Effector CD4-positive, alpha-beta T cell (primary cell): ENCODE results near the gene RTP3.
"Not testable (repeated sequence)": the region's sequence is repeated elsewhere in the genome, so short reads cannot be mapped to it uniquely, and the experiment has no call there.

Source experiments
- DNase-seq: peaks from one replicate; pipeline ENCODE4 v3.0.0-alpha.2; 2020

The RTP3 gene

DNA sequence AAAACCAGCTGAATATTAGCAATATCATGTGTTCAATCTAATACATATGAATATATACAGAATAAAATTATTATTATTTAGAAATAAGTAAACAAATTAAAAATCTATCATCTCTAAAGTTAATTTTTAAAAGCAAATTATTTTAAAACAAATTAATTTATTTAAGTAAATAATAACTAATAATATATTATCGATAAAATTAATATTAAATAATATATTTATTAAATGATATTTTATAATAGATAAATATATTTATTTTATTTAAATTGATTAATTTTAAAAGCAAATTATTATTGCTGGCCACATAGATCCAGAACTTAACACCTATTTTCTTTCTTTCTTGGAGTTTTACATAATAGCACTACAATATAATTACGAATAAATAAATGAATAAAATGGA, 22.2 kb downstream of the RTP3 start:
- DNase-seq = no peak

DNA sequence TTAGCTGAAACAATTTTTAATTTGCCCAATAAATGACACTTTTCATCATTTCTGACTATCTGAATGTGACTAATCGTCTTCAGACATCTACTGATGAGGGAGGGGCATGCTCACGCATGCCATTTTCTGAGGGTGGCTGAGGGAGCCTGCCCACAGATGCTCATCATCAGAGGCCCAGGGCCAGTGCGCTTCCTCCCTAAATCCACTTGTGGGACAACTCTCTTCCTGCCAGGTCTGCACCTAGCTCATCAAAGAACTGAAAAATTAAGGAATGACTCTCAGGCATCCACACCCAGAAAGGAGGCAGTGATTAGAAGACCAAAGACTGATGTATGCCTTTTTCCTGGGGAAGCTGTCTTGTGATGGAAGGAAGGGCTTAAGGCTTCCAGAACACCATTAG, 22.8 kb downstream of the RTP3 start:
- DNase-seq = no peak

DNA sequence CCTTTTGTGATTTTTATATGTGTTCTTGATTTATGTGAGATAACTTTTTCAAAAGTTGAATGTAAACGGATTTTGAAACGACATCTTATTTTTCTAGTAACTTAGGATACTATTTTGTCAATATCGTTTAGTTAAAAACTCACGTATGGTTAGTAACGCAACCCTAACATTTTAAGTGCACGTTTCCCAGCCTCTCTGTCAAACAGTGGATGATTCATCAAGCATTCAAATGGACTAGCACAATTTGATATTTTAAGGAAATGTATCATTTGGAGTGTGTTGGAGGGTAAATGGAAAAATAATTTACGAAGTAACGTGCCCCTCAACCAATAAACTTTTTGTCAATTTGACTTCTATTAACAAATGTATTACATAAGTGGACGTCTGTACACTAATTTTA, 23.3 kb downstream of the RTP3 start:
- DNase-seq = no peak

DNA sequence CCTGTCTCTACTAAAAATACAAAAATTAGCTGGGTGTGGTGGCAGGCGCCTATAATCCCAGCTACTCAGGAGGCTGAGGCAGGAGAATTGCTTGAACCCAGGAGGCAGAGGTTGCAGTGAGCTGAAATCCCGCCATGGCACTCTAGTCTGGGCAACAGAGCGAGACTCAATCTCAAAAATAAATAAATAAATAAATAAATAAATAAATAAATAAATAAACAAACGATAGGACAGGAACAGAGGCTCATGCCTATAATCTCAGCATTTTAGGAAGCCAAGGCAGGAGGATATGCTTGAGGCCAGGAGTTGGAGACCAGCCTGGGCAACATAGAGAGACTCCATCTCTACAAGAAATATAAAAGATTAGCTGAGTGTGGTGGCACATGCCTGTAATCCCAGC, 24.4 kb downstream of the RTP3 start:
- not testable (repeated sequence) for DNase-seq

DNA sequence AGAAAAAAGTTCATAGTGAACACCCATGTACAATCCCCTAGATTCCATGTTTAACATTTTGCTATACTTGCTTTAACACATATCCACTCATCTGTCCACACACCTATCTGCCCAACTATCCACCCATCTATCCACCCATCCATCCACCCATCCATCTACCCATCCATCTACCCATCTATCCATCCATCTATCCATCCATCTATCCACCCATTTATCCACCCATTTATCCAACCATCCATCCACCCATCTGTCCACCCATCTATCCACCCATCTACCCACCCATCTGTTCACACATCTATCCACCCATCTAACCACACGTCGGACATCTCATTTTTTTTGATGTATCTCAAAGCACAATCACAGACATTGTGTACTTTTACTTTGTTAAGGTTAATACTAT, 25.8 kb downstream of the RTP3 start:
- DNase-seq = no peak

DNA sequence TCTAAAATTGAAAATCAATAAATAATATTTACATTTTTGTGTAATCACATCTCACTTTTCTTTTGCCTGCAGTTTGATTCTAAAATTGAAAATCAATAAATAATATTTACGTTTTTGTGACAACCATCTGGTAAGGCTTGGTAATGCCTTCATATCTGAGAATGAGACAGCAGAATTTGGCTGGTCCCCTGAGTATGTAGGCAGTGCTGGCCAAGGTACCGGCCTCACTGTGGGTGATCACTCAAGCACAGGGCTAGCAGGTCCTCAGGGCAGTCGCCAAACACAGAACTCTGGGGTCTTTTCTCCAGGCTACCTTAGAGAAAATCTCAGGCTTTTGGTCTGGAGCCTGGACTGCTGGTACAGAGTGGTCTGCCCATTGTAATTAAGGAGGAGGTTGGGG, 26.2 kb downstream of the RTP3 start:
- DNase-seq = no peak

DNA sequence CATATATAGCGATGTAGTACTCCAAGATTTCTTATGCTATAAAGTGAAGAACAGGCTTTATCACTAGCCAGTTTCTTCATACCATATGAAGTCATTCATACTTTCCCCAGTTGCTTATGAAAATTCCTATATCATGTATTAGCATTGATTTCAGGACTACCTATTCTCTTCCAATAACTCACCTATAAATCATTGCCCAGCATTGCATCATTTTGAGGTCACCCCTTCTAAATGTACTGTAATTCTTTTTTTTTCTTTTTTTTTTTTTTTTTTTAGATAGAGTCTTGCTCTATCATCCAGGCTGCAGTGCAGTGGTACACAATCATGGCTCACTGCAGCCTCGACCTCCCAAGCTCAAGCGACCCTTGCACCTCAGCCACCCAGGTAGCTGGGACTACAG, 27.1 kb downstream of the RTP3 start:
- DNase-seq = no peak

DNA sequence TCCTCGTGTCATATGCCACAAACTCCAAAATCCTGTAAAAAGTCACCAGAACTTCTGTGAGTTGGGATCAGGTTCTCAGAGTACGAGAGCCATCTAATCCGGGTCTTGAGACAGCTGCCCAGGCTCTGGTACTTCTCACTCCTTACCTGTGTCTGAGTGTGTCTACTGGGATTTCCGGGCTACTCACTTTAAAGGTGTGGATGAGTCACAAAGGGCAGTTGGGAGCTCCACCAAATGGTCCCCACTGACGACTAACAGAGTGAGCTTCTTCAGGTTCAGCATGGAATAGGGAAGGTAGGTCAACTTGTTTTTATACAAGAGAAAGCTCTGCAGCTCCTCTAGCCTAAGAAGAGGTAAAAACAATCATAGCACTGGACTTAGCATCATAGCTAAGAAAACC, 29.5 kb downstream of the RTP3 start:
- DNase-seq = no peak

DNA sequence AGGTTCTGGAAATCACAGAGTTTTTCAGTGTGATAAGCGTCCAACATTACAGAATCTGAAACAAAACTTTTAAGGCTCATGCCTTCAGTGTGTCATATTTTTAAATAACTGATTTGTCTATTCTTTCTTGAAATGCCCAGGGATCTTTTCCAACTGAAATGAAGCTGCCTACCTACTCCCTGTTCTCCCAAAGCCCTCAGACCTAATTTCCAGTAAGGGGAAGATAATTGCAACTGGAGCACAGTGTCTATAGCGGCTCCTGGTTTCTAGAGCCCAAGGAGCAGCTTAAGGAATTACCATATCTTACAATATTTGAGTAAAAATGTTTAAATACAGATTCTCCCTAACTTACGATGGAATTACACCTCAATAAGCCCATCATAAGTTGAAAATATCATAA, 35.3 kb downstream of the RTP3 start:
- no peak for DNase-seq

DNA sequence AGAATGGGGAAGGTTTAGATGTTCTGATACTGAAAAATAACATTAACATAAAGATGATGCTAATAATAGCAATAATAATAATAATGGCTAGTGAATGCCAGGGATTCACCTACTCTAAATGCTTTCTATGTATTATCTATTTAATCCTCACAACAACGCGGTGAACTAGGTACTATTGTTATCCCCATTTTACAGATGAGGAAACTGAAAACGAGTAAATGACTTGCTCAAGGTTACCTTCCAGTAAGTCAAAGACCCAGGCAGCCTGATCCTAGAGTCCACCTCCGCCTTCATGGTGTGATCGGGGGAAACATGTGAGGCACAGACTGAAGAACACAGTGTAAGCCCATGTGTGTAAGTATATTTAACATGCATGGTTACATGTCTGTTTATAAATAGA, 38.0 kb downstream of the RTP3 start:
- DNase-seq = no peak

DNA sequence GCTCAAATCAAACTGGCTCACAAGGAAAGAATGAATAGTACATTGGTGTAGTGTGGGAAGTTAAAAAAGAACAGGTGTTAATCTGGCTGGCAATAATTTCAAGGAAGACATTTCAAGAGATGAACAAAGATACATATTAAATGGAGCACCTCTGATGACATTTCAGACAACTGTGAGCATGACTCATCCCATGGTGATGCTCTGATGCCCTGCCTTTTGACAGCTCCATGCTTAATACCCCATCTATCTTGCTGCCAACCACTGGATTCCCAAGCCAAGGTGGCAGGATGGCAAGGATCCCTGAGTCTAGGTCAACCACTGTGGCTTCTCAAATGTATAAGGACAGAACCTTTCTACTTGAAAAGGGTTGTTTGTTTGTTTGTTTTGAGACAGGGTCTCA, 39.0 kb downstream of the RTP3 start:
- no peak for DNase-seq

DNA sequence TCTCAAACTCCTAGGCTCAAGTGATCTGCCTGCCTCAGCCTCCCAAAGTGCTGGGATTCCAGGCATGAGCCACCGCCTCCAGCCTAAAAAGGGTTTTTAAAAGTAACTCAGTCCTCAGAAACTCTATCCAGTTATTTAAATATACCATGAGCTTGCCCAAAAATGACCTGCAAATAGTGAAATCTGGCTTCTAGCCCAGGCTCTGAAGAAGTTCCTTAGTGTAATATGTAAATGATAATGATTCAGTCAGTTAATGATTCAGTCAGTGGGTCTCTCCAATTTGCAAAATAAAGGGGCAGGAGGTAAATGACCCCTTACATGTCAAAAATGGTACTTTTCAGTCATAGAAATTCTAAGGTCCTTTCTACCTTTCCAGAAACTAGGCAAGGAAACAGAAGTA, 39.5 kb downstream of the RTP3 start:
- DNase-seq = no peak

DNA sequence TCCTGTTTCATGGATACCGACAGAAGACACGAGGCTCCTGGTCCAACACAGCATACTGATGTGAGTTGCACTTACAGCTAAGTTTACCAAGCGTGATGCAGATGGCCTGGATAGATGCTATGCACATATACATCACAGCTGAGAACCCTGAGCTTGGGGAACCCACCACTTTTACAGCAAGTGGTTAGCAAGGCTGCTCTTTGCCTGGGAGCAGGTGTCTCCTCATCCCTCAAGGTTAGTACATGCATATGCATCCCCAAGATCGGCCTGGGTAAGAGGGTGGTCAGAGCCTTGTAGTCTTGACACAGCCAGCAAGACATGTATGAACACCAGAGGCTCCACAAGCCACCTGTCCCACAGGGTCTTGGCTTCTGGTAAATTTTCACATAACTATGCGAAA, 40.0 kb downstream of the RTP3 start:
- no peak for DNase-seq

DNA sequence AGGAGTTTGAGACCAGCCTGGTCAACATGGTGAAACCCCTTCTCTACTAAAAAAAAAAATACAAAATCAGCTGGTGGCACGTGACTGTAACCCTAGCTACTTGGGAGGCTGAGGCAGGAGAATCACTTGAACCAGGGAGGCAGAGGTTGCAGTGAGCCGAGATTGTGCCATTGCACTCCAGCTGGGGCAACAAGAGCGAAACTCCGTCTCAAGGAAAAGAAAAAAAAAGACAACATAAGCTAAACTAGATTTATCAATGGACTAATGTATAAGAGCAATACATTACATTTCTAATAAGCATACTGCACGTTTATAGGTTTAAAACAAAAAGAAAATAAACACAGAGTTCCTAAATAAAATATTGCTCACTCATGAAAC, 40.6 kb downstream of the RTP3 start:
- not testable (repeated sequence) for DNase-seq

DNA sequence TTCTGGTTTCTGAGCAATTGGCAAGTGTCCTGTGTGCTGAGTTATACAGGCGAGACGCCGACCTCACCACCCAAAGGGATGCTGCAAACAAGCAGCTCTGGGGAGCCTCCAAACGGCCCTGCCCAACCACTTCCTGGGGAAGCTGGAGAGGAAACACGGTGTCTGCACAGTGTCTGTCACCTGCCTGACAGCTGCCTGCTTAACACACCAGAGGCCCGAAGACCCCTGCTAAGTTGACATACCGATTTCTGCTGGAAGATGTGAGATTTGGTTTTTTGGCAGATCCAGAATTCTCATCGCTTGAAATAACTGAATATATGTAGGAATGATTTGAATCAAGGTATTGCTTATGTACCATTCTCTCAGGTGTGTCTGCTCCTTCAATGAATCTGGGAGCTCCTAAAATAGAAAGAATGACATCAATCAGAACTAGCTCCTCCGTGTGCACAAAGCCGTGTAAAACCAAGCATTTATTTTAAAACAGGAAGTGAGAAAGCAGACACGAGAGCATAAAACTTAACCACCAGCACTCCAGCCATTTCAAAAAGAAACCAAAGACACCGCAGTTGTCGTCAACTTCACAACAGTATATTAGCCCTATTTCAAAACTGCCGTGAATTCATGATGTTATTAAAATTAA, 41.1 kb downstream of the RTP3 start:
- peak; percentile 81 for DNase-seq

DNA sequence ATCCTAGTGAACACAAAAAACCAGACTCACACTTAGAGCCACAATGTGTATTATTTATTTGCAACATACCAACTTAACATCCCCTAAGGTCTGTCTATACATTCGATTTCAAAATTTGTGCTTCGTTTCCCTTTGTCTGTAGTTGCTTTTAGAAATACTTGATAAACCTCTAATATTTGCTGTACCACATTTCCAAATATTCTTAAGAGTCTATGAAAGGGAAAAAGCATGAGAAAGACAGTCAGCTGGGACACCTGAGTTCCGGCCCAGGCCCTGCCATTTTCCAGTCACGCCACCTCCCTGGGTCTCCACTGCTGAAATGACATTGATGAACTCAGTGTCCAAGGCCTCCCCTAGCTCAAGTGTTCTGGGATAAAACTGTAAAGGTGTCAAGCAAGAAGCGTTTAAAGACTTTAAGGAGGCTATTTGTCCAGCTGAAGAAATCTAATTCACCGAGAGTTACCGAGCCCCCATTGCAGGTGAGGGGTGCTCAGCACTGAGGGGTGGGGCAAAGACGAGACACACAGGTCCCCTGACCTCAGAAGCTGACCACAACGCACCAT, 41.7 kb downstream of the RTP3 start:
- no peak for DNase-seq

DNA sequence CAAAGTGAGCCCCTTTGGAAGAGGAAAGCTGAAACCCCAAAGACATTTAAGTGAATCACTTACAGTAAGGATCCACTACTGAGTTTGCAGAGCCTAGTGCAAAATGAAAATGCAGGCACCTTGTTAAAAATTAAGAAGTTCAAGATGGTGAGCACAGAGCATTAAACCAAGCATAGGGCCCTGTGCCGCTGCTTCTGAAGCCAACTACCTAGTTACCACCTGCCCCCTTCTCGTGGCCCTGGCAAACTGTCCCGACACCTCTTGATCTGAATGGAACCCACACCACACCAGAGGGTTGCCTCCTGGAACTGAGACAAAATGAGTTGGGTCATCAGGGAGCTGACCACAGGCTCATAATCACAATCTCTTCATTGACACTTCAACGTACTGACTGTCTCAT, 42.8 kb downstream of the RTP3 start:
- DNase-seq = no peak

DNA sequence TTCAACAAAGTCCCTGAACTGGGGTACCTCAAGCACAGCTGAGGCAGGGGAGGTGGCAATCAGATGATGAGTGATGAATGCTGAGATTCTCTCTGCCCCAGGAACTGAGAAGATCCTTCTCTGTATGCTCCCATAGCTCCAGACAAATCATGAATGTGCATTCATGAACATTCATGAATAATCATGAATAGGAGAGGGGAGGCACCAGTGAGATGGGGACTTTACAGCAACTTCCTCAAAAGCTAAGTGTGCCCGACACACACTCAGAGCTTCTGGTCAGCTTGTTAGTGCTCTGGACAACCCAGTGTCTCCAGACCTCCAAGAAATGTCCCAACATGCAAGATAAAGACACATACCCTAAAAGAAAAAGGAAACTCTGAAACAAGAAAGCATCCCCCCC, 44.1 kb downstream of the RTP3 start:
- no peak for DNase-seq

DNA sequence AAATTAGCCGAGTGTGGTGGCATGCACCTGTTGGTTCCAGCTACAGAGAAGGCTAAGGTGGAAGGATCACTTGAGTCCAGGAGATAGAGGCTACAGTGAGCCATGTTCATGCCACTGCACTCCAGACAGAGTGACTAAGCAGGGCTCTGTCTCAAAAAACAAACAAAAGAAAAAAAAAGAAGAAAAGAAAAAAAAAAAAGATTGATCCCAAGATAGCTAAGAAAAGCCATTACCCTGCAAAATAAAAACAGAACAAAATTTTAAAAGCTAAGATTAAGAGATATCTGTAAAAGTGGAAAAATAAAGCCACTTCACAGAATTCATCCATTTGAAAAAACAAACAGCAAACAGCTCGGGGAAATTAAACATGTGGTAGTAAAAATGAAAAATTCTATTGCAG, 44.6 kb downstream of the RTP3 start:
- DNase-seq = no peak

DNA sequence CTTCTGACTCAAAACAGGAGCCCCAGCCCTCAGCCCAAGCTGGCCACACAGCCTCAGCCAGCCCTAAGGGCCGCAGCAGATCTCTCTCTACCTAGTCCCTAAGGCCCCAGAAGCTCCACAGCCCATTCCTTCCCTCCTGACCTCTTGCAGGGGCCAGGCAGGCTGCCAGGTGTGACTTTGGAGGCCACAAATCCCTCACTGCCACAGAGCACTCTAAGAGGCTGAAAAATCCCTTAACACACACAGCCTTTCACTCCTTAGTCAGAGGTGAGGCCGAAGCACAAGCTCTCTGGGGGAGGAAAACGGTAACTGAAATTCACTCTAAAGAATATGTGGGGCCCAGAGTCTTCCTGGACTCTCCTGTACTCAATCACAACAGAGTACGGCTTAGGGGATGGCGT, 45.0 kb downstream of the RTP3 start:
- no peak for DNase-seq

DNA sequence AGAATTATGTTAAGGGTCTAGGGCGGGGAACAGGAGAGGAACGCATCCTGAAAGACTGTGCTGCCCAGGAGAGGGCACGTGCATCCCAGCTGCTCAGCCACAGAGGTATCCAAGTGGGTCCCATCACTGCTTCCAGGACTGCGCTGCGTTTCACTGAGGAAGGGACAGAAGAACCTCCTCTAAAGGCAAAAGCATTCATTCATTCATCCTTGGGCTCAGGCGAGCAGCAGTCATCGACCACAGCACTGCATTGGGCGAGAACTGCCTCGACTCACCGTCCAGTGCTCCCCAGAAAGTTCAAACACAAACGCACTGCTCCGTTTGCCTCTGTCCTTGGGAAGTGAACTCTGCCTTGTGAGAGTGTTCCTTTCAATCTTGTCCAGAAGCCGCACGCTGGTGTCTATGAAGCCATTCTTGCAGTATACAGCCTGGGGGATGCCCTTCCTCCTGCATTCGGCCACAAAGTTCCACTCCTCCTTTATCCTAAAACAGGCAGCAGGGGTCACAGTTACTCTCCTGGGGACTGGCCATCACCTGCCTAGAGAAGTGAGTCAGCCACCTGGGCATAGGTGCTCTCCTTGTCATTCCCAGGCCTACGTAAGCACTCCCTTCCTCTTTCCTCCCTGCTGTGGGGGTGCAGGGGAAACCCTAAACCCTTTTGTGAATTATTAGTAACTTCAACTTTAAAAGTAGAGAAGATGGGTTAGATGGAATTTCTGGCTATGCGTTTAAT, 47.2 kb downstream of the RTP3 start:
- no peak for DNase-seq

DNA sequence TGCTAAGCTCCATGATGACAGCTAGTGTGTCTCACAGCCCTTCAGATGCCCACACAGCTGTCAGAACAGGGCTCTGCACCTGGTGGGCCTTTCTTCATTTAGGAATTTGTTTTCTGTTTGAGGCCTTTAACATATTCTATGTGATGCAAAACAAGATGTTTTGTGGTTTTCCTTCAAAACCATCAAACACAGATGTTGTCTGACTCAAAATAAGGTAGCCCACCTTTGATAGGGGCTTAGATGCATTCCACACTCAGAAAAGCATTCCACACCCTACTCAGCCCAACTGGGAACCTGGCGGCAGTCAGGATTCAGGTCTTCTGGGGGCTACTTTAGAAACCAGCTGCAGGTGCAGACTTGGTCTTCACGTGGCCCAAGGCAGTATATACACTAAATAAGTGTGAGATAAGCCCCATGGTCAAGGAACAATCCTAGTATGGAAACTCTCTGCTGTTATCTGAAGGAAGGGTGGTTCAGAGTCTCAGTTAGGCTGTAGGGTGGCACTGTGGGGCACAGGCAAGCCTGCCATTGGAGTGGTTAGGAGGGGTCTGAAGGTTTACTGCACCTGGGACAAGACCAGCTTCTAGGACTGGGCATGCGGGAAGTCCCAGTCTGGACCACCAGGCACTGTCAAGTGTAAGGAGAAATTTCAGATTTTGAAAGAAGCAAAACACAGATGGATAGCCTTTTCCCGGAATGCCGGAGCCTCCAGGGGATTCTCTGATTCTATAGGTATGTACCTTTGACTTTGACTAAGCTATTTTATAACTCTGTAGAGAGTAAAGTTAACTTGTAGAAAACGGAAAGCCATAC, 48.2 kb downstream of the RTP3 start:
- no peak for DNase-seq

DNA sequence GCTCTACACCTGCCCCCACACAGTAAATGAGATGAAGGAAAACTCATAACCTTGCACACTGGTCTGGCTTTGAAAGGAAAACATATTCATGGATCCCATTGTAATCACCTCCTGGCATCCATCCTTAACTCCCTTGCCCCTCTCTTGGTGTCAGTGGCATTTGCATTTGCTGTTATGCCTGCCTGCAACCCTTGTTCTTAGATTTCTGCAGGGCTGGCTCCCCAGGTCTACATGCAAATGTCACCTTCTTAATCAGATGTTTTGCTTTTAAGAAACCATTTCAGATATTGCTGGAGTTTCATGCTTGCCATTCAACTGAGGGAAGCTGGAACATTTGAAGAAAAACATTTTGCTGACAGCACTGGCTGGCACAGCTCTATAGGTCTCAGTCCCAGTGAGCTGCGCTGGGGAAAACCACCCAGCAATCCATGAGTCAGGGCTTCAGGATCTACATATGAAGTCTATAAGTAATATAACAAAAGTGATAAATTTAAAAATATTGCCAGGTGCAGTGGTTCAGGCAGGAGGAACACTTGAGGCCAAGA, 49.2 kb downstream of the RTP3 start:
- no peak for DNase-seq

DNA sequence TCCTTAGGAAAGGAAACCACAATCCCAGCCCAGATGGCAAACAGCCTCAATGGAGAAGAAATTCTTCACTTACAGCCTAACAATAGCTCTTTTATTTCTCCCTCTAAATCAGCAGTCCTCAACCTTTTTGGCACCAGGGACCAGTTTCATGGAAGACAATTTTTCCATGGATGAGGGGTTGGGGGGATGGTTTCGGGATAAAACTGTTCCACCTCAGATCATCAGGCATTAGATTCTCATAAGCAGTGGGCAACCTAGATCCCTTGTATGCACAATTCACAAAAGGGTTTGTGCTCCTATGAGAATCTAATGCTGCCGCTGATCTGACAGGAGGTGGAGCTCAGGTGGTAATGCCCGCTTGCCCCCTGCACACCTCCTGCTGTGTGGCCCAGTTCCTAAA, 50.8 kb downstream of the RTP3 start:
- DNase-seq = not testable (repeated sequence)
